ENCODE results near the gene DCAKD. TPM values are rescaled to one million over a fixed set of nuclear protein-coding genes. Genes with fewer than 3 reads are reported as not detected.

DCAKD gene
- total RNA-seq, 1 experiment from 2014 or later, result 74.1 TPM

- no peak overlapping the region for H3K4me3 ChIP-seq
- H3K36me3 ChIP-seq, result peaks cover 100% of the 10 kb centered on the region
- peaks cover 9% of the 10 kb centered on the region for H3K4me1 ChIP-seq (replicated peaks)
- DNase-seq (ENCODE audit: low read depth in 1 of 2, low spot score in 2 of 2), result no peak
- no peaks in the 10 kb centered on the region for H3K9me3 ChIP-seq (replicated peaks)
- no peak overlapping the region for H3K27ac ChIP-seq
- no peaks in the 10 kb centered on the region for H3K27me3 ChIP-seq (replicated peaks)
Observed at GRCh38 chr17:45086865-45087503, 35.6 kb upstream of the DCAKD start.

- Histone ChIP-seq H3K9me3 (replicated peaks) (no peaks in the 10 kb centered on the region), H3K36me3 (peaks cover 100% of the 10 kb centered on the region), H3K27me3 (replicated peaks) (no peaks in the 10 kb centered on the region), H3K4me3 (no peak overlapping the region), H3K27ac (no peak overlapping the region), H3K4me1 (replicated peaks) (peaks cover 3% of the 10 kb centered on the region)
- DNase-seq (ENCODE audit: low read depth in 1 of 2, low spot score in 2 of 2), result no peak
Observed at GRCh38 chr17:45086391-45086790, 35.0 kb upstream of the DCAKD start.

GRCh38 chr17:45081047-45081703 lies 29.7 kb upstream of the DCAKD start:
- H3K27me3 ChIP-seq (replicated peaks), result no peaks in the 10 kb centered on the region
- H3K4me3 ChIP-seq, result no peak overlapping the region
- H3K27ac ChIP-seq, result no peak overlapping the region
- H3K4me1 ChIP-seq (replicated peaks), result no peaks in the 10 kb centered on the region
- H3K9me3 ChIP-seq (replicated peaks), result no peaks in the 10 kb centered on the region
- H3K36me3 ChIP-seq, result peaks cover 84% of the 10 kb centered on the region
- DNase-seq (ENCODE audit: low read depth in 1 of 2, low spot score in 2 of 2), result no peak

GRCh38 chr17:45077643-45078042 lies 26.2 kb upstream of the DCAKD start:
- Histone ChIP-seq H3K27me3 (replicated peaks) (no peaks in the 10 kb centered on the region), H3K36me3 (peaks cover 82% of the 10 kb centered on the region), H3K9me3 (replicated peaks) (no peaks in the 10 kb centered on the region), H3K27ac (no peak overlapping the region), H3K4me3 (no peak overlapping the region), H3K4me1 (replicated peaks) (peaks cover 4% of the 10 kb centered on the region)
- DNase-seq (ENCODE audit: low read depth in 1 of 2, low spot score in 2 of 2), result no peak

- DNase-seq (ENCODE audit: low read depth in 1 of 2, low spot score in 2 of 2), result no peak
- Histone ChIP-seq H3K27ac (peak overlapping the region; percentile 21; the same call in 1 of the 2 replicates), H3K27me3 (replicated peaks) (no peaks in the 10 kb centered on the region), H3K4me1 (replicated peaks) (peaks cover 4% of the 10 kb centered on the region), H3K9me3 (replicated peaks) (no peaks in the 10 kb centered on the region), H3K4me3 (no peak overlapping the region), H3K36me3 (peaks cover 86% of the 10 kb centered on the region)
Observed at GRCh38 chr17:45073414-45074070, 22.1 kb upstream of the DCAKD start.

GRCh38 chr17:45070809-45071208 lies 19.4 kb upstream of the DCAKD start:
- Histone ChIP-seq H3K4me1 (replicated peaks) (peaks cover 4% of the 10 kb centered on the region), H3K27me3 (replicated peaks) (no peaks in the 10 kb centered on the region), H3K27ac (no peak overlapping the region), H3K36me3 (peaks cover 82% of the 10 kb centered on the region), H3K4me3 (no peak overlapping the region), H3K9me3 (replicated peaks) (no peaks in the 10 kb centered on the region)
- no peak for DNase-seq (ENCODE audit: low read depth in 1 of 2, low spot score in 2 of 2)

- H3K27me3 ChIP-seq (replicated peaks), result no peaks in the 10 kb centered on the region
- no peaks in the 10 kb centered on the region for H3K9me3 ChIP-seq (replicated peaks)
- peaks cover 4% of the 10 kb centered on the region for H3K4me1 ChIP-seq (replicated peaks)
- no peak overlapping the region for H3K4me3 ChIP-seq
- H3K36me3 ChIP-seq, result peaks cover 76% of the 10 kb centered on the region
- no peak overlapping the region for H3K27ac ChIP-seq
- DNase-seq (ENCODE audit: low read depth in 1 of 2, low spot score in 2 of 2), result no peak
Observed at GRCh38 chr17:45070001-45070400, 18.6 kb upstream of the DCAKD start.

GRCh38 chr17:45067637-45068036 lies 16.2 kb upstream of the DCAKD start:
- Histone ChIP-seq H3K4me1 (replicated peaks) (peaks cover 1% of the 10 kb centered on the region), H3K27me3 (replicated peaks) (no peaks in the 10 kb centered on the region), H3K9me3 (replicated peaks) (no peaks in the 10 kb centered on the region), H3K4me3 (no peak overlapping the region), H3K36me3 (peaks cover 66% of the 10 kb centered on the region), H3K27ac (no peak overlapping the region)
- no peak for DNase-seq (ENCODE audit: low read depth in 1 of 2, low spot score in 2 of 2)

GRCh38 chr17:45063198-45063597 lies 11.8 kb upstream of the DCAKD start:
- Histone ChIP-seq H3K9me3 (replicated peaks) (no peaks in the 10 kb centered on the region), H3K4me1 (replicated peaks) (peaks cover 16% of the 10 kb centered on the region), H3K4me3 (no peak overlapping the region), H3K27me3 (replicated peaks) (no peaks in the 10 kb centered on the region), H3K27ac (no peak overlapping the region), H3K36me3 (peaks cover 31% of the 10 kb centered on the region)
- no peak for DNase-seq (ENCODE audit: low read depth in 1 of 2, low spot score in 2 of 2)

GRCh38 chr17:45061606-45062205 lies 10.3 kb upstream of the DCAKD start:
- peaks cover 20% of the 10 kb centered on the region for H3K36me3 ChIP-seq
- DNase-seq (ENCODE audit: low read depth in 1 of 2, low spot score in 2 of 2), result no peak

GRCh38 chr17:45060797-45061605 lies 9.6 kb upstream of the DCAKD start, which contains the start of gene NMT1:
Gene NMT1, plus strand, starts transcription at chr17:45061317. Its CDS starts 13 bp downstream, at chr17:45061330.
- no peaks in the 10 kb centered on the region for H3K27me3 ChIP-seq (replicated peaks)
- H3K4me1 ChIP-seq (replicated peaks), result peaks cover 16% of the 10 kb centered on the region
- H3K9me3 ChIP-seq (replicated peaks), result no peaks in the 10 kb centered on the region
- H3K27ac ChIP-seq, result peak within 1 kb of the TSS; percentile 83
- peaks cover 20% of the 10 kb centered on the region for H3K36me3 ChIP-seq
- DNase-seq (ENCODE audit: low read depth in 1 of 2, low spot score in 2 of 2), result peak; percentile 100
- H3K4me3 ChIP-seq, result peak within 1 kb of the TSS; percentile 66

More at GRCh38 chr17:45061606-45062205, 10.3 kb upstream of the DCAKD start:
- Histone ChIP-seq H3K27me3 (replicated peaks) (no peaks in the 10 kb centered on the region), H3K9me3 (replicated peaks) (no peaks in the 10 kb centered on the region), H3K4me3 (peak overlapping the region; percentile 66), H3K4me1 (replicated peaks) (peaks cover 16% of the 10 kb centered on the region), H3K27ac (peak overlapping the region; percentile 83)

GRCh38 chr17:45060382-45060796 lies 9.0 kb upstream of the DCAKD start:
- H3K27ac ChIP-seq, result peak overlapping the region; percentile 55
- H3K36me3 ChIP-seq, result peaks cover 20% of the 10 kb centered on the region
- no peak for DNase-seq (ENCODE audit: low read depth in 1 of 2, low spot score in 2 of 2)
- no peaks in the 10 kb centered on the region for H3K9me3 ChIP-seq (replicated peaks)
- H3K4me1 ChIP-seq (replicated peaks), result peaks cover 16% of the 10 kb centered on the region
- H3K27me3 ChIP-seq (replicated peaks), result no peaks in the 10 kb centered on the region
- peak overlapping the region; percentile 66 for H3K4me3 ChIP-seq
